ENCODE data around the gene KLHL9.

Gene KLHL9

GRCh38 chr9:21322911-21323461 lies 12.2 kb downstream of the KLHL9 start:
- no peaks in the 10 kb centered on the region for H3K9me3 ChIP-seq
- peaks cover 56% of the 10 kb centered on the region for H3K36me3 ChIP-seq
- TF ChIP-seq CTCF (IDR thresholded peaks at IDR 0.05): no peak
- H3K4me3 ChIP-seq (ENCODE audit: low read depth in 1 of 2, low read length in 1 of 2): no peak overlapping the region
- no peak overlapping the region for H3K27ac ChIP-seq
- H3K4me1 ChIP-seq (ENCODE audit: control insufficient read depth in 1 of 2, insufficient read depth in 1 of 2, low read depth in 1 of 2, low read length in 1 of 2): peaks cover 6 to 7% of the 10 kb centered on the region in 2 experiments
- H3K27me3 ChIP-seq: no peaks in the 10 kb centered on the region

- no peaks in the 10 kb centered on the region for H3K9me3 ChIP-seq
- H3K36me3 ChIP-seq: peaks cover 50% of the 10 kb centered on the region
- H3K27me3 ChIP-seq: peaks cover 5% of the 10 kb centered on the region
- TF ChIP-seq CTCF (IDR thresholded peaks at IDR 0.05): no peak
- H3K4me1 ChIP-seq (ENCODE audit: control insufficient read depth in 1 of 2, insufficient read depth in 1 of 2, low read depth in 1 of 2, low read length in 1 of 2): peaks cover 6 to 7% of the 10 kb centered on the region in 2 experiments
- H3K4me3 ChIP-seq (ENCODE audit: low read depth in 1 of 2, low read length in 1 of 2): no peak overlapping the region
- H3K27ac ChIP-seq: no peak overlapping the region
Observed at GRCh38 chr9:21320465-21320864, 14.7 kb downstream of the KLHL9 start.

- Histone ChIP-seq H3K36me3 (peaks cover 28% of the 10 kb centered on the region), H3K27ac (no peak overlapping the region), H3K27me3 (peaks cover 5% of the 10 kb centered on the region), H3K4me1 (ENCODE audit: control insufficient read depth in 1 of 2, insufficient read depth in 1 of 2, low read depth in 1 of 2, low read length in 1 of 2) (peaks cover 4 to 5% of the 10 kb centered on the region in 2 experiments), H3K9me3 (no peaks in the 10 kb centered on the region), H3K4me3 (ENCODE audit: low read depth in 1 of 2, low read length in 1 of 2) (no peak overlapping the region)
- no peak for TF ChIP-seq CTCF (IDR thresholded peaks at IDR 0.05)
Observed at GRCh38 chr9:21317956-21318923, 17.0 kb downstream of the KLHL9 start.

GRCh38 chr9:21316860-21317259 lies 18.3 kb downstream of the KLHL9 start:
- H3K4me1 ChIP-seq (ENCODE audit: control insufficient read depth in 1 of 2, insufficient read depth in 1 of 2, low read depth in 1 of 2, low read length in 1 of 2): no peaks in the 10 kb centered on the region
- no peak overlapping the region for H3K4me3 ChIP-seq (ENCODE audit: low read depth in 1 of 2, low read length in 1 of 2)
- H3K36me3 ChIP-seq: peaks cover 15% of the 10 kb centered on the region
- H3K27ac ChIP-seq: no peak overlapping the region
- H3K27me3 ChIP-seq: peaks cover 5% of the 10 kb centered on the region
- H3K9me3 ChIP-seq: no peaks in the 10 kb centered on the region
- TF ChIP-seq CTCF (IDR thresholded peaks at IDR 0.05): no peak

- H3K4me1 ChIP-seq (ENCODE audit: control insufficient read depth in 1 of 2, insufficient read depth in 1 of 2, low read depth in 1 of 2, low read length in 1 of 2): no peaks in the 10 kb centered on the region
- H3K36me3 ChIP-seq: peaks cover 9% of the 10 kb centered on the region
Observed at GRCh38 chr9:21316032-21316842, 19.0 kb downstream of the KLHL9 start.

More at GRCh38 chr9:21316032-21316842, 19.0 kb downstream of the KLHL9 start:
- Histone ChIP-seq H3K4me3 (ENCODE audit: low read depth in 1 of 2, low read length in 1 of 2) (no peak overlapping the region), H3K9me3 (no peaks in the 10 kb centered on the region), H3K27ac (no peak overlapping the region), H3K27me3 (peaks cover 5% of the 10 kb centered on the region)
- TF ChIP-seq CTCF (IDR thresholded peaks at IDR 0.05): no peak
